ENCODE results near the gene RFNG. TPM values are rescaled to one million over a fixed set of nuclear protein-coding genes. Genes with fewer than 3 reads are reported as not detected.

The RFNG gene
- total RNA-seq, 1 donor from 2014 or later, result 49.1 TPM

GRCh38 chr17:82030470-82031302, 20.9 kb downstream of the RFNG start:
- no peak for DNase-seq (ENCODE audit: extremely low read depth, low read depth, low spot score)

GRCh38 chr17:82029990-82030469, 21.6 kb downstream of the RFNG start:
- no peak for DNase-seq (ENCODE audit: extremely low read depth, low read depth, low spot score)

GRCh38 chr17:82029391-82029790, 22.2 kb downstream of the RFNG start:
- no peak for DNase-seq (ENCODE audit: extremely low read depth, low read depth, low spot score)

GRCh38 chr17:82028966-82029365, 22.6 kb downstream of the RFNG start:
- DNase-seq (ENCODE audit: extremely low read depth, low read depth, low spot score), result no peak

GRCh38 chr17:82028246-82028645, 23.4 kb downstream of the RFNG start:
- no peak for DNase-seq (ENCODE audit: extremely low read depth, low read depth, low spot score)

GRCh38 chr17:82025401-82026107, 26.1 kb downstream of the RFNG start:
- DNase-seq (ENCODE audit: extremely low read depth, low read depth, low spot score), result no peak

GRCh38 chr17:82024859-82025258, 26.8 kb downstream of the RFNG start:
- no peak for DNase-seq (ENCODE audit: extremely low read depth, low read depth, low spot score)

GRCh38 chr17:82023447-82024241, 28.0 kb downstream of the RFNG start:
- DNase-seq (ENCODE audit: extremely low read depth, low read depth, low spot score), result no peak

- peak; percentile 84 for DNase-seq (ENCODE audit: extremely low read depth, low read depth, low spot score)
Observed at GRCh38 chr17:82022981-82023446, 28.6 kb downstream of the RFNG start, which contains the start of gene LRRC45. LRRC45 (plus strand) TSS chr17:82023305; CDS start chr17:82023644, 339 bp downstream.

- no peak for DNase-seq (ENCODE audit: extremely low read depth, low read depth, low spot score)
Observed at GRCh38 chr17:82022310-82022980, 29.2 kb downstream of the RFNG start, which contains the start of gene CENPX. CENPX (minus strand) TSS chr17:82022878; CDS start chr17:82022861, 17 bp downstream.

GRCh38 chr17:82021900-82022309, 29.7 kb downstream of the RFNG start:
- DNase-seq (ENCODE audit: extremely low read depth, low read depth, low spot score), result no peak

GRCh38 chr17:82021107-82021899, 30.3 kb downstream of the RFNG start:
- no peak for DNase-seq (ENCODE audit: extremely low read depth, low read depth, low spot score)

- no peak for DNase-seq (ENCODE audit: extremely low read depth, low read depth, low spot score)
Observed at GRCh38 chr17:82020572-82021106, 31.0 kb downstream of the RFNG start.

- DNase-seq (ENCODE audit: extremely low read depth, low read depth, low spot score), result no peak
Observed at GRCh38 chr17:82019690-82020571, 31.7 kb downstream of the RFNG start.

- DNase-seq (ENCODE audit: extremely low read depth, low read depth, low spot score), result no peak
Observed at GRCh38 chr17:82018989-82019689, 32.5 kb downstream of the RFNG start.

- no peak for DNase-seq (ENCODE audit: extremely low read depth, low read depth, low spot score)
Observed at GRCh38 chr17:82018152-82018988, 33.2 kb downstream of the RFNG start.
